Prostate gland (tissue), 2 donors: ENCODE data around the gene SREBF1. TPM values are rescaled to one million over a fixed set of nuclear protein-coding genes. Genes with fewer than 3 reads are reported as not detected.

Experiments used
- DNase-seq: peaks from one replicate; pipeline ENCODE4 v3.0.0-alpha.2; 2019; ENCODE audit warnings: low spot score
- H3K27ac ChIP-seq, 2 donors: fragments of 200-600 bp; sonication (generic); 2 replicates each; pipeline ENCODE4 v1.5.1; 2017 to 2019
- H3K27me3 ChIP-seq: fragments of 200-600 bp; sonication (generic); replicated peaks from 2 replicates; pipeline ENCODE4 v1.5.1; 2019; ENCODE audit not compliant: insufficient read depth
- H3K36me3 ChIP-seq, 2 donors: fragments of 200-600 bp; sonication (generic); 1 replicate in 1 of 2; 2 replicates in 1 of 2; pipeline versions ENCODE4 v1.5.1 to v1.8.1; 2017 to 2019
- H3K4me1 ChIP-seq: fragments of 200-600 bp; sonication (generic); replicated peaks from 2 replicates; pipeline ENCODE4 v1.5.1; 2019
- H3K4me3 ChIP-seq, 2 donors: fragments of 200-600 bp; sonication (generic); 2 replicates each; pipeline ENCODE4 v1.5.1; 2017 to 2019
- H3K9me3 ChIP-seq: fragments of 200-600 bp; sonication (generic); 2 replicates; pipeline ENCODE4 v1.5.1; 2017
- POLR2A ChIP-seq: fragments of 450-650 bp; IDR thresholded peaks from one replicate; pipeline ENCODE4 v1.6.1; 2016; ENCODE audit warnings: antibody characterized with exemption, mild to moderate bottlenecking
- POLR2AphosphoS5 ChIP-seq: sonication (generic); formaldehyde crosslinking; IDR thresholded peaks from one replicate; pipeline ENCODE4 v1.6.1; 2017; ENCODE audit warnings: antibody characterized with exemption
- WGBS: methylation state at CpG from one replicate; pipeline ENCODE4 v1.1.5; 2018; 5-methylcytosine and 5-hydroxymethylcytosine counted together
- intact Hi-C: fragments of 100-400 bp; cut with DNase I; formaldehyde crosslinking; loops from one replicate; pipeline ENCODE4 v1.14.2; 2022
- total RNA-seq, 2 donors: library from RNA; depleted of rRNA; stranded (reverse); fragments of >200 nt; gene quantifications; one replicate each; pipeline ENCODE4 v1.1.0, GENCODE V29; 2016
- TF ChIP-seq, protein P1 (sequence below), 4 experiments: fragments of 200-600 bp in 2 of 4; fragments of 450-650 bp in 2 of 4; sonication (generic) in 2 of 4; IDR thresholded peaks; 1 replicate in 3 of 4; 2 replicates in 1 of 4; pipeline ENCODE4 v1.5.1; 2016 to 2019; ENCODE audit warnings: antibody characterized with exemption in 4 of 4, mild to moderate bottlenecking in 2 of 4, moderate library complexity in 2 of 4

The SREBF1 gene
- total RNA-seq, 2 donors from 2014 or later = 134 to 299 TPM

- Histone ChIP-seq H3K4me1 (peaks cover 20% of the 10 kb centered on the region), H3K9me3 (no peaks in the 10 kb centered on the region), H3K27ac (peak overlapping the region; percentile 58 to 60), H3K4me3 (no peak overlapping the region), H3K36me3 (no peaks in the 10 kb centered on the region), H3K27me3 (no peaks in the 10 kb centered on the region)
- peak; percentile 37 for DNase-seq
- TF ChIP-seq, protein P1, sequence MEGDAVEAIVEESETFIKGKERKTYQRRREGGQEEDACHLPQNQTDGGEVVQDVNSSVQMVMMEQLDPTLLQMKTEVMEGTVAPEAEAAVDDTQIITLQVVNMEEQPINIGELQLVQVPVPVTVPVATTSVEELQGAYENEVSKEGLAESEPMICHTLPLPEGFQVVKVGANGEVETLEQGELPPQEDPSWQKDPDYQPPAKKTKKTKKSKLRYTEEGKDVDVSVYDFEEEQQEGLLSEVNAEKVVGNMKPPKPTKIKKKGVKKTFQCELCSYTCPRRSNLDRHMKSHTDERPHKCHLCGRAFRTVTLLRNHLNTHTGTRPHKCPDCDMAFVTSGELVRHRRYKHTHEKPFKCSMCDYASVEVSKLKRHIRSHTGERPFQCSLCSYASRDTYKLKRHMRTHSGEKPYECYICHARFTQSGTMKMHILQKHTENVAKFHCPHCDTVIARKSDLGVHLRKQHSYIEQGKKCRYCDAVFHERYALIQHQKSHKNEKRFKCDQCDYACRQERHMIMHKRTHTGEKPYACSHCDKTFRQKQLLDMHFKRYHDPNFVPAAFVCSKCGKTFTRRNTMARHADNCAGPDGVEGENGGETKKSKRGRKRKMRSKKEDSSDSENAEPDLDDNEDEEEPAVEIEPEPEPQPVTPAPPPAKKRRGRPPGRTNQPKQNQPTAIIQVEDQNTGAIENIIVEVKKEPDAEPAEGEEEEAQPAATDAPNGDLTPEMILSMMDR (IDR thresholded peaks at IDR 0.05) = no peak
- peak; percentile 4 for TF ChIP-seq POLR2A
- intact Hi-C loops = no loop called here
- 32% methylated on average over 14 of the region's 14 CpGs for WGBS
Observed at GRCh38 chr17:17768424-17769088, 68.2 kb downstream of the SREBF1 start.

DNA sequence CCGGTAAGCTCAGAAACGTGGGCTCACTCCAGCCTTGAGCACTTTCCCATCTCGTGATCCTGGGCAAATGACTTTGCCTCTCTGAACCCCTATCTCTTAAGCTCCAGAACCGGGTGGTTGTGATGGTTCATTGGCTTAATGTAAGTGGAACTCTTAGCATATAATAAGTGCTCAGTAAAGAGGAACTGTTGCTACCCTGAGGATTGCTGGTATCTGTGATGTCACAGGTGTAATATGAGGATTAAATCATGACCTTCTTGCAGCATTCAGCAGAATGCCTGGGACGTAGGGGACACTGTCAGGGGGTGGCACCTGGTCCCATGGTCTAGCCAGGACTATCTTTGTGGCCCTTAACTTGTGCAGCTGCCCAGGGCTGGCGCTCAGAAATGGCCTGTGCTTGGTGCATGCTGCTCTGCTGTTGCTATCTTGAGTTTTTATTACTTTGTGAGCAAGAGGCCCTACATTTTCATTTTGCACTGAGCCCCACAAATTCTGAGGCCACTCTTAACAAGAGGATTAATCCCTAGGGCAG is 68.8 kb downstream of the SREBF1 start:
- peak overlapping the region; percentile 58 to 60 for H3K27ac ChIP-seq
- H3K4me3 ChIP-seq = no peak overlapping the region
- H3K4me1 ChIP-seq = peaks cover 20% of the 10 kb centered on the region
- 85% methylated on average over 6 of the region's 6 CpGs for WGBS
- TF ChIP-seq POLR2AphosphoS5 (no peak), POLR2A (no peak)
- TF ChIP-seq, protein P1 (IDR thresholded peaks at IDR 0.05) = no peak
- no peaks in the 10 kb centered on the region for H3K27me3 ChIP-seq
- DNase-seq = no peak
- no peaks in the 10 kb centered on the region for H3K36me3 ChIP-seq
- no peaks in the 10 kb centered on the region for H3K9me3 ChIP-seq
- intact Hi-C loops = no loop called here

DNA sequence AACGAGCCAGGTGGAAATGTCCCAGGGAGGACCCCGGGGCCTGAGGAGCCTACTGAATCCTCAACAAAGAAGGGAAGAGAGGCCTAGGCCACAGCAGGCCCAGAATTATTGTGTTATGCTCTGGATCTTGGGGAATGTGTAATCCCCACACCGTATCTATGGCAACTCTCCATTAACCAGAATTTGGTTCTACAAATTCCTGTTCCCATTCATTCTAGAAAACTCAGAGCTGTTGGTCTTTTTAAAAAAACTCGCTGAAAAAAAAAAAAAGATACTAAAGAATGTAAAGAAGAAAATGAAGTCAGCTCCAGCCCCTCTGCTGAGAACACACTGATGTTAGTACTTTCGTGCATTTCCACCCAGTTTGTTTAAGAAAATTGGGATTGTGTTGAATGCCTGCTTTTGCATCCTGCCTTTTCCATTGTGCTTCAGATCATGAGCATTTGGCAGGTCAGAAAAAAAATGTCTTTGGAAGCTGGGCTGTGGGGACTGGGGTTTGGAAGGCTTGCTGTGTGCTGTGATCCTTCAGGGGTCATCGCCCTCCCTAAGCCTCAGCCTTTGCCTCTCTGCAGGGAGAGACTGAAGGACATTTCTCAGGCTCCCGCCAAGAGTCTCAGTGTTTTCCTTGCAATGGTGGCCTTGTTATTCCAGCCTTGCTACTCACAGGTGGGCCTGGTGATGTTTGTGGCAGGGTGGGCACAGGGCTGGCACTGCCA is 69.5 kb downstream of the SREBF1 start:
- peak overlapping the region in 1 of 2 donors; percentile 58 for H3K27ac ChIP-seq
- no peak overlapping the region for H3K4me3 ChIP-seq
- H3K4me1 ChIP-seq = peaks cover 20% of the 10 kb centered on the region
- no peak for DNase-seq
- 69% methylated on average over 7 of the region's 7 CpGs for WGBS
- TF ChIP-seq POLR2A (no peak), POLR2AphosphoS5 (no peak)
- TF ChIP-seq, protein P1 (IDR thresholded peaks at IDR 0.05) = no peak
- no peaks in the 10 kb centered on the region for H3K27me3 ChIP-seq
- no peaks in the 10 kb centered on the region for H3K9me3 ChIP-seq
- no peaks in the 10 kb centered on the region for H3K36me3 ChIP-seq
- intact Hi-C loops = no loop called here

- 75% methylated on average over 4 of the region's 4 CpGs for WGBS
- DNase-seq = no peak
- intact Hi-C loops = no loop called here
- Histone ChIP-seq H3K4me1 (peaks cover 20% of the 10 kb centered on the region), H3K36me3 (no peaks in the 10 kb centered on the region), H3K27ac (peak overlapping the region in 1 of 2 donors; percentile 20), H3K27me3 (no peaks in the 10 kb centered on the region), H3K4me3 (no peak overlapping the region), H3K9me3 (no peaks in the 10 kb centered on the region)
- TF ChIP-seq POLR2AphosphoS5 = no peak
- no peak for TF ChIP-seq POLR2A
Observed at GRCh38 chr17:17766744-17767120, 70.1 kb downstream of the SREBF1 start.

DNA sequence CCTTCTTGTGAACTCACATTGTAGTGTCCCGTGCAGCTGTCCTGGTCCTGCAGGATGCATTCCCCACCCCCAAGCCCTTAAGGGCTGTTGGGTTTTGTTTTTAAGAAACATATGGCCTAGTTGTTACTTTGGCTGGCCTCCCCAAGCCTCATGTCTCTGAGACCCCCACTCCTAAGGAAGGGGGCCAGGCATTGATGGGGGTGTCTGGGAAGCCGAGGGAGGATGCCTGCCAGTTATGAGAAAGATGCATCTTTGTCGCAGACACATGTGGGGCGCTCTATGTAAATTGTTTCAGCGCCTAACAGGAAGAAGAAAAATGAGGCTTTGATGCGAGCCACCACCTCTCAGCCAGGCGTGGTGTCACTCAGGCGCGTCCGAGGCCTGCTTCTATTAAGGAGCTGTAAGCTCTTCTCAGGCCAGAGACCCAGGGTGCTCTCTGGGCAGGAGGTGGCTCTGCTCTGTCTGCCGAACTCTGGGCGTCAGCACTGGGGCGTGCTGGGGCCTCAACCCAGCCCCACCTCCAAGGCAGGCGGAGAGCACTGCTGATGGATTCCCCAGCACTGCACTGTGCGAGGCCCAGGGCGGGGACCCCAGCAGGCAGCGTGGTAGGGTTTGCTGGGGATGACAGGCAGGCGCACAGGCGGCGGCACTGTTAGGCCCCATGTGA is 70.6 kb downstream of the SREBF1 start:
- intact Hi-C loops = no loop called here
- no peaks in the 10 kb centered on the region for H3K36me3 ChIP-seq
- no peak for TF ChIP-seq POLR2A
- TF ChIP-seq POLR2AphosphoS5 = no peak
- TF ChIP-seq, protein P1 (IDR thresholded peaks at IDR 0.05) = no peak
- H3K4me3 ChIP-seq = no peak overlapping the region
- H3K27ac ChIP-seq = peak overlapping the region in 1 of 2 donors; percentile 20
- H3K27me3 ChIP-seq = no peaks in the 10 kb centered on the region
- WGBS = 52% methylated on average over 20 of the region's 20 CpGs
- DNase-seq = no peak
- no peaks in the 10 kb centered on the region for H3K9me3 ChIP-seq
- H3K4me1 ChIP-seq = peaks cover 20% of the 10 kb centered on the region
